Activated CD4-positive, alpha-beta T cell treated with anti-CD3 and anti-CD28 coated beads, Interleukin-10, Interleukin-2, amounts not matched to agents 100 ng/mL and 50 ng/mL, durations not matched to agents 16 hours and 8 hours (primary cell): ENCODE results near the gene TRIM31.
A peak's percentile ranks its signal among the peaks of the same experiment; 100 is the strongest.

Experiments used
- DNase-seq: peaks from one replicate; pipeline ENCODE4 v3.0.0-alpha.2; 2020

Gene TRIM31

DNA sequence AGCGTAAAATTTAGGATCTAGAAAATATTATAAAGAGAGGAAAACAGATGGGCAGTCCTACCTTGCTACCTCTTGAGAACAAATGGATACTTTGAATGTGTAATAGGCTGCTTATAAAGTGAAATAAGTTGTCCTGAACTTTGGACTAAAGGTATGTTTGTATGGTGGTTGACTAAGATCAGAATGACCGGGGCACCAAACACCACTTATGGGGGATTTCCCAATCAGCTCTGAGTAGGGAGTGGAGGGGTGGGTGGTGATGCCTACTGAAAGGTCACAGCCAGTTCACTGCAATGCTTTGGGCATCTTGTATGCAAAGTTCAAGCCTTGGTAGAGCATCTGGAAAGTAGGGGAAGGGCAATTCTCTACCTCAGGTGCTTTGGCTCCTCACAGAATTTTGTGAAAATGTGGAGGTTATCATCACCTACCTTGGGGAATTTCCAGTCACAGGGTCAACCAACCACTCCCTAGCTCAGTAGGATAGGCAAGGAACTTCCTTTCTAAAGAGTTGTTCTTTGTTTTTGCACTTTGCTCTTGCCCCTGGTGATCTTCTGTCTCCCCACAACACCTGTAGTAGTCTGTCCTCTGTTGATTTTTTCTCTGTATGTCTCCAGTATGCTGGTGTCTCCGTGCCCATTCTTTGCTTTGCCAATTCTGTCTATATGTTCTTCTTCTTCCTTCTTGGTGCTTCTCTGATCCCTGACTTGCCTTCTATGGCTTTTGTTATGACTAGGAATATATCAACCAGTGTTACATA, at the start of gene TRIM31:
Gene TRIM31 (minus strand): TSS at position 88 of the 757 bp plus-strand sequence. CDS start 285 bp downstream, outside the sequence.
- DNase-seq, result no peak

DNA sequence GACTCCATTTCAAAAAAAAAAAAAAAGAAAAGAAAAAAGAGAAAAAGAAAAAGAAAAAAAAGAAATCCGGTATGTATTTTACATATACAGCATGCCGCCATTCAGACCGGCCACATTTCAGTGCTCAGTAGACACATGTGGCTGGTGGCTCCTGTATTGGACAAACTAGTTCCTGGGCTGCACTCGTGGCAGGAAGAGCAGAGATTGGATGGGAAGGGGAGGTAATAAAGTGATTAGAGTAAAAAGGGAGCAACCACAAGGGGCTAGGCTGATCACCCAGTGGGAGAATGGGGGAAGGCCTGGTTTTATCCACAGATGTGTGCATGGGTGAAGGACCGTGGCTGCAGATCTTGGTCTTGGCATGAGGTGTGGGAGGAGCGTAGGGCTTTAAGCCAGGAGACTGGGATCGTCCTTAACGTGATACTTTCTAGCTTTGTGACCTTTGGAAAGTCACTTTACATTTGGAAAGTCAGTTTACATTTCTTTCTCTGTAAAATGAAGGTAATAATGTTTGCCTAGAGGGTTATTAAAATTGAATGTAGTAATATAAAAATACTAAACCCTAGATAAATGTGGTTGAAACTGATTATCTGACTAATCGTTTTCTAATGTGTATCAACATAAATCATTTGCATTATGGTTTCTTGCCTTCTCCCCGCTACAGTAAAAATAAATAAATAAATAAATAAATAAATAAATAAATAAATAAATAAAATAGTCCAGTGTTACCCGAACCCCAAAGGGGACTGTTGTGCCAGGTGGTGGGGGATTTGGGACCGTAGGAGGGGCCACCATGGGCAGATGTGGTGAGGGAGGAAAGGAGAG, 49.6 kb upstream of the TRIM31 start:
- DNase-seq, result no peak

- DNase-seq, result no peak
These were observed 48.1 kb upstream of the TRIM31 start, which contains the start of gene TRIM10 for GRCh38 chr6:30160785-30161531. TSS of gene TRIM10 (minus strand) at chr6:30161211. CDS start at chr6:30160858, 353 bp downstream.

- no peak for DNase-seq
These were observed 47.3 kb upstream of the TRIM31 start for GRCh38 chr6:30160008-30160784.

DNA sequence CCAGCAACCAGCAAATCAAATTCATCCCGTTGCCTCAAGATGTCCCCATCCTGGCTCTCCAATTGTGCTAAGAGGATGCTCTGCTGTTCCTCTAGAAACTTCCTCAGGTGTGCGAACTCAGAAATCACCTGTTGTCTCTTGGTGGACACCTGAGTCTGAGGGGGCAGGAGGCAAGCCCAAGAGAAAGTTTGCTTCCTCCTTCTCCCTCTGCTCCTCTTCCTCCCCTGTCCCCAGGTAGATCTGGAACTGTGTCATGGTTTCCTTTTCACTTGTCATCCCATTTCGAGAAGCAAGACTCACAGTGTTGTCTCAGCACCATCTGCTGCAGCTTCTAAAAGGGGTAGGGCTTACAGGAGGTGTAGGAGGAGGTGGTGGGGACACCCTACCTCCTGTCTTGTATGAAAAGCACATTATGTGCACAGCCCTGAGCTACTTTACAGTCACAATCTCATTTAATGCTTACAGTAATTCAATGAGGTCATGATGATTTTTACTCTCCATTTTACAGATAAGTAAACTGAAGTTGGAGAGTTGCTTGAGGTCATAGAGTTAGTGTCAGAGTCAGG, 45.7 kb upstream of the TRIM31 start:
- peak; percentile 18 for DNase-seq

DNA sequence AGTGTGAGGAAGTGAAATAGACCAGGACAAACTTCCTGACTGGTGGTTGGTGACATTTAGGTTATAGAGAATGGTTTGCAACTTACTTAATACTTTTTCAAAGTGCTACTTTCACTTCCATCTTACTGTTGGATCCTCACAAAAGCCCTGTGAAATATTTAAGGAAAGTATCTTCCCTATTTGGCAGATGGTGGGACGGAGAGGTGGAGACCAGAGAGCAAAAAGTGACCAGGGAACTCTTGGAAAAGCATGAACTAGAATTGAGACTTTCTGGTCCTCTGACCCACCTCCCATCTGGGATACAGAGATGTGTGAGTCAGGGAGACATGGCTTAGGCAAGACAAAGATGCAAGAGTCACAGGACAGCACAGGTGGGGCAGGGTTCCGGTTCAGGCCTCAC, 45.1 kb upstream of the TRIM31 start:
- DNase-seq, result no peak

DNA sequence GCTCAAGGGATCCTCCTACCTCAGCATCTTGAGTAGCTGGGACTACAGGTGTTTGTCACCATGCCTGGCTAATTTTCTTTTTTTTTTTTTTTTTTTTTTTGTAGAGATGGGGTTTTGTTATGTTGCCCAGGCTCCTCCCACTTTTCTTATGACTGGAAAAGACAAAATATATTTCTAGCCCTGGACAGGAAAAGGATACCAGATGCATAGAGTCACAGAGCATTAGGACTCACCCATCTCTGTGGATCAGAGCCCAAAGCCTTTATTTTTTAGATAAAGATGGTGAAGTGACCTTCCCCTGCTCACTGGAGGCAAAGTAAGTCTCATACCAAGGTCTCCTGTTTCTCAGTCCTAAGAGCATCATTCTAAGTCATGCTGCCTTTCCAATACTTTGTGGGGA, 44.7 kb upstream of the TRIM31 start:
- DNase-seq, result no peak

- DNase-seq, result no peak
These were observed 43.9 kb upstream of the TRIM31 start for GRCh38 chr6:30156774-30157173.

DNA sequence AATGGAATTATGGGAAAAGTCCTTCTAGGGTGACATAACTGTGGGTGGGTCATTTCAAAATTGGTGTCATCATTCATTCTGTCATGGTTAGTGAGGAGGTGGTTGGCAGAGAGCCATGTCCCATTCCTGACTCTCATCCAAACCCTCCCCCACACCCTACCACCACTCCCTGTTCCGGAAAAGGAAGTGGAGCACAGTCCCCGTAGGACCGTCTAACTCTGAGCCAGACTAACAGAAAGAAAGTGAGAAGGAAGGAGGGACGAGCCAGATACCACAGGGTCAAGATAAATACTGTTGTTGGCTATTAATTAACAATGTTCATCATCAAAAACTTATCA, 43.3 kb upstream of the TRIM31 start:
- no peak for DNase-seq

DNA sequence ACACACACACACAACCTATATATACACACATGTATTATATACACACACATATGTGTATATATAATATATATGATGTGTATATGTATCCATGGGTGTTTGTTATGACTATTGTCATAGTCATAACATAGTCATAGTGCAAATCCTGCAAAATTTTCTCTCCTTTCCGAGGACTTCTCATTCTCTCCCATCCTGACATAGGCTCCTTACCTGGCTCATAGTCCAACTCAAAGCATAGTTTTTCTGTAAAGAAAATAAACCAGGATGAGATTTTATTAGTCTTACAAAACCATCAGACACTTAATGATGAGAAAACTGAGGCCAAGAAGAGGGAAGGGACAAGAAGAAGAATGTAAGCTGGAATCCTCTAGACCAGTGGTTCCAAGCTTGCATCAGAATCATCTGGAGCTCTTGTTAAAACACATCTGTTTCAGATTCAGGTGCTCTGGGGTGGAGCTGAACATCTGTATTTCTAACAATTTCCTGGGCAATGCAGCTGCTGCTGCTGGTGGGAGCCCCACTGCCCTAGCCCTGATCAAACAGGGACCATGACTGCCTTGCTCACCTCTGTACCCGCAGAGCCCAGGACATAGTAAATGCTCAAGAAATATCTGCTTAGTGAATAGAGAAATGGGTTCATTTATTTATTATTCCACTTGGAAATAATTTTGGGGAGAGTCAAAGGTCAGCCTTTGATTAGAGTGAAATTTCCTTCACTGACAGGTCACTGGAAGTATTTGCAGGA, 42.8 kb upstream of the TRIM31 start:
- no peak for DNase-seq

- DNase-seq, result no peak
These were observed 42.0 kb upstream of the TRIM31 start for GRCh38 chr6:30154709-30155519.

DNA sequence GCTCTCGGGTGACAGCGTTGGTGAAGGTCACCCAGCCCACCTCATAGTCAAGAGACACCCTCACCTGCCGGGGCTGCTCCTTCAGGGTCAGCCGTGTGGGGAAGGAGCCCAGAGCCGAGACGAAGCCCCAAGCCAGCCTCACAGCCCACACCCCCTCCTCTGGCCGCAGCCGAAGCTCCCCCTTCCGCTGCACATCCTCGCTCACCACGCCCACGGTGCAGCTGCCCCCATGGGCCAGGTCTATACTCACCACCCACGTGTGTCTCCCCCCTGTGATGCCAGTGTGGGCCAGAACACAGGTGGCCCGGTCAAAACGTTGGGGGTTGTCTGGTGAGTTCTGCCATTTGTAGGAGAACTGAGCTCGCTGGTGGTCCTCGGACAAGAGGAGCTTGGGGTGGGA, 41.2 kb upstream of the TRIM31 start:
- DNase-seq, result no peak

GRCh38 chr6:30152910-30153610, 40.2 kb upstream of the TRIM31 start:
- no peak for DNase-seq

DNA sequence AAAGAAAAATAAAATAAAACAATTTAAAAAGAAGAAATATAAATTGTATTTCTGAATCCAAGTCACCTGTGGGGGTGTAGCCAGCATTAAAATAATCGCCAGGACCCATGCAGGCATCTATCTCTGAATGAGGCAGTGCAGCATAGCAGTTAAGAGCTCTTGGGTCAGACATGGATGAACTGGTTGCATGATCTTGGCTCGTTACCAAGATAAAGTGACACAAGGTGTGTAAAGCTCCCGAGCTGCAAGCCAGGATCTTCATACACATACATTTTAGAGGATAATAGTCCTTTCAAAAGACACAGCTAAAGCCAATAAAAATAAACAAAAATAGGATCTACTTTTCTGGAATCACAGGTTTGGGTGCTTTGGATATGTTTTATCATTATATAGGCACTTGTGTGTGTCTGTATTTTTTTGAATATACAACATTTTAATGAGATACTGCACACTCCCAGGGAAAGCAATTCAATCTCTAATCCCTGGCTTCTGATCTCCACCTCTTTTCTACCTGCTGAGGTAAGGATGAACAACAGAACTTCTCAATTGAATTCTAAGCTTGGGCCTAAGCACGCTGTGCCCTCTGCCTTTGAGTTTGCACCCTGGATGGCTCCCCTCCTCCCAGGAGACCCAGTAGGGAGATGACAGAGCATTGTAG, 39.3 kb upstream of the TRIM31 start:
- DNase-seq, result no peak

GRCh38 chr6:30151580-30151979, 38.7 kb upstream of the TRIM31 start:
- no peak for DNase-seq

- DNase-seq, result no peak
These were observed 37.9 kb upstream of the TRIM31 start for GRCh38 chr6:30150671-30151395.

GRCh38 chr6:30149858-30150550, 37.1 kb upstream of the TRIM31 start:
- no peak for DNase-seq

- no peak for DNase-seq
These were observed 36.3 kb upstream of the TRIM31 start for GRCh38 chr6:30149234-30149633.
